Adrenal gland (tissue), 5 donors: ENCODE measurements around the gene SETDB2.

Experiments used
- CTCF ChIP-seq, 6 experiments: fragments of 450-650 bp in 4 of 6; fragments of 200-600 bp in 2 of 6; sonication (generic) in 1 of 6; IDR thresholded peaks; 1 replicate in 5 of 6; 2 replicates in 1 of 6; pipeline versions ENCODE4 v1.5.1 to v1.8.0; 2016 to 2021; ENCODE audit warnings: antibody characterized with exemption in 6 of 6, mild to moderate bottlenecking in 2 of 6, moderate library complexity in 1 of 6
- POLR2A ChIP-seq, 2 donors: fragments of 450-650 bp; IDR thresholded peaks; one replicate each; pipeline ENCODE4 v1.6.1; 2017; ENCODE audit warnings: antibody characterized with exemption in 2 of 2, mild to moderate bottlenecking in 2 of 2, moderate library complexity in 1 of 2
- donor health status: DM: no; HTN: no; CAD: no.

DNA sequence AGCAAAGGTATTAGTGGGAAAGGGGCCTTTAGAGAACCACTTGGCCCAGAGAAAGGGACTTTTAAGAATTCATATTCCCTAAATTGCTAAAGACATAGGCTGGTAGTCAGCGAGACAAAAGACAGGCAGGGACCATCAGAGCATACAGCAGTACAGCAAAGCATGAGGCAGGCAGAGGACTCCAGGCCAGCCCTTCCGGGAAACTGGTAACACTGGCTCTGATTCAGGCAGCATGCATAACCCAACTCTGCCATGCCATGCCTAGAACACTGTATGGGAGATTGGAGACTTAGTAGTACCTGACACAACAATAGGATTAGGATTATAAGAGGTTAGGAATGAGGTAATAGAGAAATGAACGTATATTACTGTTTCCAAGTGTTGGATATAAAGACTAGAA lies 35.1 kb upstream of the SETDB2 start:
- TF ChIP-seq POLR2A (IDR thresholded peaks at IDR 0.05) (no peak), CTCF (IDR thresholded peaks at IDR 0.05) (no peak)
